DOHH2 (cell line): ENCODE data around the gene TECR.
"Not testable (repeated sequence)": the region's sequence is repeated elsewhere in the genome, so short reads cannot be mapped to it uniquely, and the experiment has no call there.

Experiments used
- H3F3A ChIP-seq: fragments of 200-600 bp; sonication (generic), shearing (Covaris generic); 2 replicates; pipeline ENCODE4 v1.6.0; 2016; ENCODE audit warnings: antibody characterized with exemption, mild to moderate bottlenecking; ENCODE audit not compliant: control insufficient read depth, insufficient read depth
- H3K27ac ChIP-seq: fragments of 200-600 bp; sonication (generic); 2 replicates; pipeline ENCODE4 v1.5.1; 2014; ENCODE audit warnings: low read depth, mild to moderate bottlenecking, low read length, moderate library complexity
- H3K27me3 ChIP-seq: fragments of 200-600 bp; sonication (generic); 2 replicates; pipeline ENCODE4 v1.6.1; 2014; ENCODE audit warnings: mild to moderate bottlenecking, low read length, mixed read lengths; ENCODE audit not compliant: control insufficient read depth
- H3K36me3 ChIP-seq: fragments of 200-600 bp; sonication (generic); 2 replicates; pipeline ENCODE4 v1.6.1; 2014; ENCODE audit warnings: mild to moderate bottlenecking, low read length, moderate library complexity, mixed read lengths; ENCODE audit not compliant: control insufficient read depth
- H3K4me1 ChIP-seq: fragments of 200-600 bp; sonication (generic); 2 replicates; pipeline ENCODE4 v1.6.1; 2014; ENCODE audit warnings: mild to moderate bottlenecking, low read length, mixed read lengths; ENCODE audit not compliant: control insufficient read depth
- H3K4me2 ChIP-seq: fragments of 200-600 bp; sonication (generic); 2 replicates; pipeline ENCODE4 v1.6.0; 2014; ENCODE audit warnings: mild to moderate bottlenecking, low read length, moderate library complexity
- H3K4me3 ChIP-seq: fragments of 200-600 bp; sonication (generic); 2 replicates; pipeline ENCODE4 v1.5.1; 2014; ENCODE audit warnings: mild to moderate bottlenecking, low read length, mixed read lengths
- H3K79me2 ChIP-seq: fragments of 200-600 bp; sonication (generic); 2 replicates; pipeline ENCODE4 v1.6.1; 2014; ENCODE audit warnings: mild to moderate bottlenecking, low read length, mixed read lengths; ENCODE audit not compliant: control insufficient read depth
- H3K9me2 ChIP-seq: fragments of 200-600 bp; sonication (generic); replicated peaks from 2 replicates; pipeline ENCODE4 v1.6.1; 2014; ENCODE audit warnings: mild to moderate bottlenecking, low read length, mixed read lengths; ENCODE audit not compliant: control insufficient read depth
- H3K9me3 ChIP-seq: fragments of 200-600 bp; sonication (generic); 2 replicates; pipeline ENCODE4 v1.6.1; 2014; ENCODE audit warnings: antibody characterized with exemption, low read length, mixed read lengths; ENCODE audit not compliant: control insufficient read depth, insufficient read depth
- H4K20me1 ChIP-seq: fragments of 200-600 bp; sonication (generic); 2 replicates; pipeline ENCODE4 v1.6.0; 2014; ENCODE audit warnings: low read depth, mild to moderate bottlenecking, antibody characterized with exemption, low read length, moderate library complexity; ENCODE audit not compliant: control insufficient read depth, insufficient read depth
- CTCF ChIP-seq: fragments of 200-600 bp; sonication (generic); IDR thresholded peaks from one replicate; pipeline ENCODE4 v1.5.1; 2014; ENCODE audit warnings: antibody characterized with exemption, mild to moderate bottlenecking, low read depth, low read length; ENCODE audit not compliant: poor library complexity, severe bottlenecking
- EZH2phosphoT487 ChIP-seq: fragments of 200-600 bp; sonication (generic); IDR thresholded peaks from 2 replicates; pipeline ENCODE4 v1.6.1; 2017; ENCODE audit warnings: borderline replicate concordance, mild to moderate bottlenecking, antibody characterized with exemption, low read length, moderate library complexity, mixed read lengths

Gene TECR

DNA sequence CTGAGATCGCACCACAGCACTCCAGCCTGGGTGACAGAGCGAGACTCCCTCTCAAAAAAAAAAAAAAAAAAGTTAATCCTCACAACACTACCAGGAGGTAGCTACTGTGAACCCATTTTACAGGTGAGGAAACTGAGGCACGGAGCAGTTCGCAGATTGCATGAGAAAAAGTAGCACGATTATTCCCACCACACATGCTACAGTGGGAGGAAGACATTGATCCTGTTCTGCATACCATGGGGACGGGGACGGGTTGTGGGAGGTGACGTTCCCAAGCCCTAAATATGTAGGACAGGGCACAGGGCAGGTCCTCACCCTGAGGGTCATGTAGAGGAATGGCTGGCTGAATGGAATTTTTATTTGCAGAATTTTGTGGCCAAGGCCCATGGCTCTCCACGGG lies 77.2 kb downstream of the TECR start:
- Histone ChIP-seq H3F3A (peaks cover 11% of the 10 kb centered on the region), H3K27ac (no peak overlapping the region), H3K9me3 (peaks cover 11% of the 10 kb centered on the region), H3K9me2 (no peaks in the 10 kb centered on the region), H4K20me1 (no peaks in the 10 kb centered on the region), H3K4me1 (peaks cover 65% of the 10 kb centered on the region), H3K4me2 (no peak overlapping the region), H3K4me3 (no peak overlapping the region), H3K79me2 (no peaks in the 10 kb centered on the region), H3K27me3 (no peaks in the 10 kb centered on the region), H3K36me3 (peaks cover 32% of the 10 kb centered on the region)
- TF ChIP-seq EZH2phosphoT487 (no peak), CTCF (no peak)

GRCh38 chr19:14611051-14611450 lies 81.7 kb downstream of the TECR start:
- no peaks in the 10 kb centered on the region for H3K9me3 ChIP-seq
- H3K36me3 ChIP-seq, result peaks cover 14% of the 10 kb centered on the region
- H3K27ac ChIP-seq, result peak overlapping the region; percentile 8; the same call in 1 of the 2 replicates
- H3K4me2 ChIP-seq, result peak overlapping the region; percentile 37
- H3K27me3 ChIP-seq, result no peaks in the 10 kb centered on the region
- peaks cover 24% of the 10 kb centered on the region for H3F3A ChIP-seq
- no peaks in the 10 kb centered on the region for H3K9me2 ChIP-seq
- H3K4me3 ChIP-seq, result no peak overlapping the region
- no peaks in the 10 kb centered on the region for H4K20me1 ChIP-seq
- H3K4me1 ChIP-seq, result peaks cover 64% of the 10 kb centered on the region
- TF ChIP-seq EZH2phosphoT487 (no peak), CTCF (no peak)
- H3K79me2 ChIP-seq, result no peaks in the 10 kb centered on the region

DNA sequence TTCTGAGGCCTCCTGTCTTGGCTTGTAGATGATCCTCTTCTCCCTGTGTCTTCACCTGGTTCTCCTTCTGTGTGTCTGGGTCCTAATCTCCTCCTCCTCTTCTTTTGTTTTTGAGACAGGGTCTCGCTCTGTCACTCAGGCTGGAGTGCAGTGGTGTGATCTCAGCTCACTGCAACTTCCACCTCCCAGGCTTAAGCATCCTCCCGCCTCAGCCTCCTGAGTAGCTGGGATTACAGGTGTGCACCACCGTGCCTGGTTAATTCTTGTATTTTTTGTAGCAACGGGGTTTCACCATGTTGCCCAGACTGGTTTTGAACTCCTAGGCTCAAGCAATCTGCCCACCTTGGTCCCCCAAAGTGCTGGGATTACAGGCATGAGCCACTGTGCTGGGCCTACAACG lies 82.8 kb downstream of the TECR start:
- Histone ChIP-seq H3K36me3 (peaks cover 11% of the 10 kb centered on the region), H3K4me1 (peaks cover 53% of the 10 kb centered on the region), H3F3A (peaks cover 26% of the 10 kb centered on the region), H3K4me3 (peak overlapping the region; percentile 52), H3K27ac (peak overlapping the region; percentile 91), H3K4me2 (peak overlapping the region; percentile 72)
- H3K9me2 ChIP-seq, H3K27me3 ChIP-seq, H3K79me2 ChIP-seq, H4K20me1 ChIP-seq, H3K9me3 ChIP-seq: not testable (repeated sequence)

GRCh38 chr19:14612657-14613056 lies 83.3 kb downstream of the TECR start:
- peak overlapping the region; percentile 91 for H3K27ac ChIP-seq
- H3K79me2 ChIP-seq, result no peaks in the 10 kb centered on the region
- peaks cover 53% of the 10 kb centered on the region for H3K4me1 ChIP-seq
- no peak for TF ChIP-seq CTCF
- no peak for TF ChIP-seq EZH2phosphoT487
- peaks cover 27% of the 10 kb centered on the region for H3F3A ChIP-seq
- H3K27me3 ChIP-seq, result no peaks in the 10 kb centered on the region
- H3K36me3 ChIP-seq, result peaks cover 11% of the 10 kb centered on the region
- peak overlapping the region; percentile 52 for H3K4me3 ChIP-seq
- no peaks in the 10 kb centered on the region for H3K9me2 ChIP-seq
- H3K9me3 ChIP-seq, result no peaks in the 10 kb centered on the region
- H4K20me1 ChIP-seq, result no peaks in the 10 kb centered on the region
- H3K4me2 ChIP-seq, result peak overlapping the region; percentile 72

GRCh38 chr19:14613399-14614098 lies 84.2 kb downstream of the TECR start:
- H3K9me3 ChIP-seq, result not testable (repeated sequence)
- H3K27ac ChIP-seq, result peak overlapping the region; percentile 91

More at GRCh38 chr19:14613399-14614098, 84.2 kb downstream of the TECR start:
- Histone ChIP-seq H3K36me3 (peaks cover 11% of the 10 kb centered on the region), H3K4me2 (peak overlapping the region; percentile 72), H3K4me1 (peaks cover 53% of the 10 kb centered on the region), H3K4me3 (peak overlapping the region; percentile 52), H3F3A (peaks cover 29% of the 10 kb centered on the region)
- not testable (repeated sequence) for H3K9me2 ChIP-seq, H4K20me1 ChIP-seq, H3K79me2 ChIP-seq, H3K27me3 ChIP-seq
